ENCODE results near the gene MISP. TPM values are rescaled to one million over a fixed set of nuclear protein-coding genes. Genes with fewer than 3 reads are reported as not detected.

Gene MISP
- total and polyA plus RNA-seq, 9 of the 15 experiments (the other 6 are each of a cell fraction or from before 2014, with no cell fraction given): 0.04 to 0.29 (median 0.05) TPM; not detected in 5

DNA sequence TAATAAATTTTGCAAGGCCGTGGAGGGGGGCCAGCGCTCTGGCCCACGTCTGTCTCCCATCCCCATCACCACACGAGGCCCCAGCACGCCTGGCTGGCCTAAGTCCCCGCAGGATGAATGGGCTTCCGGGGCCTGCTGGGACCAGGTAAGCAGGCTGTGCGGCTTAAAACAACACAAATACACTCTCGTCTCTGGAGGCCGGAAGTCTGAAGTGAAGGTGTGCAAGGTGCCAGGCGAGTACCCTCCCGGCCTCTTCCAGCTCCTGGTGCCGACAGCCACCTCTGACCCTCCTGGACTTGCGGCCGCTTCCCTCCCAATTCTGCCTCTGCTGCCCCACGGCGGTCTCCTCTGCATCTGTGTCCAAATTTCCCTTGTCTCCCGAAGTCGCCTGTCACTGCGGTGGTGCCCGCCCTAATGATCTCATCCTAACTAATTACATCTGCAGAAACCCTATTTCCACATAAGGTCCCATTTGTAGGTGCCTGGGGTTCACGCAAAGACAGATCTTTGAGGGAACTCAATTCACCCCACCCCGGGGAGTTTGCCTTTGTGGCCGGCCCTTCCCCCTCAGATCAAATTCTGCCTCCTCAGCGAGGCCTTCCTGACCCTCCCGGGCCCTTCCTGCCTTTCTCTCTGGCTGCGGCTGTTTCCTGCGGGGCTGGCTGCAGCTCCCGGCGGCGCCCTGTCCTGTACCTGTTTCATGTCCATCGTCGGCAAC, 38.2 kb downstream of the MISP start (continued):
- TF ChIP-seq, protein P1, sequence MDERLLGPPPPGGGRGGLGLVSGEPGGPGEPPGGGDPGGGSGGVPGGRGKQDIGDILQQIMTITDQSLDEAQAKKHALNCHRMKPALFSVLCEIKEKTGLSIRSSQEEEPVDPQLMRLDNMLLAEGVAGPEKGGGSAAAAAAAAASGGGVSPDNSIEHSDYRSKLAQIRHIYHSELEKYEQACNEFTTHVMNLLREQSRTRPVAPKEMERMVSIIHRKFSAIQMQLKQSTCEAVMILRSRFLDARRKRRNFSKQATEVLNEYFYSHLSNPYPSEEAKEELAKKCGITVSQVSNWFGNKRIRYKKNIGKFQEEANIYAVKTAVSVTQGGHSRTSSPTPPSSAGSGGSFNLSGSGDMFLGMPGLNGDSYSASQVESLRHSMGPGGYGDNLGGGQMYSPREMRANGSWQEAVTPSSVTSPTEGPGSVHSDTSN (CRISPR knock-in tag; IDR thresholded peaks at IDR 0.05; ENCODE audit: low read depth): no peak
- TF ChIP-seq, protein P1 (tag; conservative IDR thresholded peaks at IDR 0.05; ENCODE audit: low read depth): 0 out of 2 replicates have a peak, but pooled peaks have one; percentile 32
- TF ChIP-seq CREB1 (IDR thresholded peaks at IDR 0.05) (no peak), CREB1 (CRISPR knock-in tag; IDR thresholded peaks at IDR 0.05) (no peak), POLR2A (conservative IDR thresholded peaks at IDR 0.05) (0 out of 2 replicates have a peak, but pooled peaks have one; percentile 48), ZNF644 (tag; IDR thresholded peaks at IDR 0.05; ENCODE audit: low read depth) (no peak), SRF (CRISPR knock-in tag; IDR thresholded peaks at IDR 0.05) (0 out of 4 replicates have a peak, but pooled peaks of 1 of the 2 experiments have one; percentile 44), RHOXF2B (CRISPR knock-in tag; conservative IDR thresholded peaks at IDR 0.05) (no peak), U2AF1 (optimal IDR thresholded peaks at IDR 0.05; ENCODE audit: low read depth, low read length) (no peak), SMARCB1 (IDR thresholded peaks at IDR 0.05; ENCODE audit: insufficient read length, low read depth) (no peak), MAZ (CRISPR knock-in tag; conservative IDR thresholded peaks at IDR 0.05 in 1 of 2, IDR thresholded peaks at IDR 0.05 in 1 of 2) (0 out of 4 replicates have a peak, but pooled peaks of 1 of the 2 experiments have one; percentile 22)
- TF ChIP-seq, protein P2, sequence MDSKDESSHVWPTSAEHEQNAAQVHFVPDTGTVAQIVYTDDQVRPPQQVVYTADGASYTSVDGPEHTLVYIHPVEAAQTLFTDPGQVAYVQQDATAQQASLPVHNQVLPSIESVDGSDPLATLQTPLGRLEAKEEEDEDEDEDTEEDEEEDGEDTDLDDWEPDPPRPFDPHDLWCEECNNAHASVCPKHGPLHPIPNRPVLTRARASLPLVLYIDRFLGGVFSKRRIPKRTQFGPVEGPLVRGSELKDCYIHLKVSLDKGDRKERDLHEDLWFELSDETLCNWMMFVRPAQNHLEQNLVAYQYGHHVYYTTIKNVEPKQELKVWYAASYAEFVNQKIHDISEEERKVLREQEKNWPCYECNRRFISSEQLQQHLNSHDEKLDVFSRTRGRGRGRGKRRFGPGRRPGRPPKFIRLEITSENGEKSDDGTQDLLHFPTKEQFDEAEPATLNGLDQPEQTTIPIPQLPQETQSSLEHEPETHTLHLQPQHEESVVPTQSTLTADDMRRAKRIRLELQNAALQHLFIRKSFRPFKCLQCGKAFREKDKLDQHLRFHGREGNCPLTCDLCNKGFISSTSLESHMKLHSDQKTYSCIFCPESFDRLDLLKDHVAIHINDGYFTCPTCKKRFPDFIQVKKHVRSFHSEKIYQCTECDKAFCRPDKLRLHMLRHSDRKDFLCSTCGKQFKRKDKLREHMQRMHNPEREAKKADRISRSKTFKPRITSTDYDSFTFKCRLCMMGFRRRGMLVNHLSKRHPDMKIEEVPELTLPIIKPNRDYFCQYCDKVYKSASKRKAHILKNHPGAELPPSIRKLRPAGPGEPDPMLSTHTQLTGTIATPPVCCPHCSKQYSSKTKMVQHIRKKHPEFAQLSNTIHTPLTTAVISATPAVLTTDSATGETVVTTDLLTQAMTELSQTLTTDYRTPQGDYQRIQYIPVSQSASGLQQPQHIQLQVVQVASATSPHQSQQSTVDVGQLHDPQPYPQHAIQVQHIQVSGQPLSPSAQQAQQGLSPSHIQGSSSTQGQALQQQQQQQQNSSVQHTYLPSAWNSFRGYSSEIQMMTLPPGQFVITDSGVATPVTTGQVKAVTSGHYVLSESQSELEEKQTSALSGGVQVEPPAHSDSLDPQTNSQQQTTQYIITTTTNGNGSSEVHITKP (IDR thresholded peaks at IDR 0.05; ENCODE audit: partially characterized antibody): no peak
- TF ChIP-seq, protein P3, sequence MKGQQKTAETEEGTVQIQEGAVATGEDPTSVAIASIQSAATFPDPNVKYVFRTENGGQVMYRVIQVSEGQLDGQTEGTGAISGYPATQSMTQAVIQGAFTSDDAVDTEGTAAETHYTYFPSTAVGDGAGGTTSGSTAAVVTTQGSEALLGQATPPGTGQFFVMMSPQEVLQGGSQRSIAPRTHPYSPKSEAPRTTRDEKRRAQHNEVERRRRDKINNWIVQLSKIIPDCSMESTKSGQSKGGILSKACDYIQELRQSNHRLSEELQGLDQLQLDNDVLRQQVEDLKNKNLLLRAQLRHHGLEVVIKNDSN (CRISPR knock-in tag; IDR thresholded peaks at IDR 0.05): no peak
